HuH-7 (cell line): Measurements from ENCODE around the gene NOPCHAP1.

ENCODE experiments used
- DNase-seq: peaks from one replicate; pipeline ENCODE4 v3.0.0; 2011; ENCODE audit warnings: low spot score

Gene NOPCHAP1

GRCh38 chr12:105020241-105020962, 34.3 kb downstream of the NOPCHAP1 start:
- no peak for DNase-seq

- DNase-seq: no peak
These were observed 38.8 kb downstream of the NOPCHAP1 start for GRCh38 chr12:105024928-105025327.

- DNase-seq: no peak
These were observed 39.8 kb downstream of the NOPCHAP1 start for GRCh38 chr12:105025890-105026289.

- no peak for DNase-seq
These were observed 40.3 kb downstream of the NOPCHAP1 start for GRCh38 chr12:105026411-105026810.

GRCh38 chr12:105030820-105031807, 45.0 kb downstream of the NOPCHAP1 start:
- no peak for DNase-seq

GRCh38 chr12:105032703-105033357, 46.7 kb downstream of the NOPCHAP1 start:
- DNase-seq: no peak

- no peak for DNase-seq
These were observed 47.7 kb downstream of the NOPCHAP1 start for GRCh38 chr12:105033851-105034250.
